ENCODE measurements around the gene FAM187B. TPM values are rescaled to one million over a fixed set of nuclear protein-coding genes. Genes with fewer than 3 reads are reported as not detected.

Gene FAM187B
- total RNA-seq (2021; ENCODE audit: unreplicated experiment) = not detected
- polyA plus RNA-seq (2012) = not detected in 2 replicates
- not detected for Bru-seq, nascent RNA
- percentile 13 among the genes with signal in this experiment for BruChase-seq, experiment 1, labeled RNA remaining after a 6-hour chase
- percentile 16 among the genes with signal in this experiment for BruChase-seq, experiment 2, labeled RNA remaining after a 2-hour chase
- long read RNA-seq = 0 reads

DNA sequence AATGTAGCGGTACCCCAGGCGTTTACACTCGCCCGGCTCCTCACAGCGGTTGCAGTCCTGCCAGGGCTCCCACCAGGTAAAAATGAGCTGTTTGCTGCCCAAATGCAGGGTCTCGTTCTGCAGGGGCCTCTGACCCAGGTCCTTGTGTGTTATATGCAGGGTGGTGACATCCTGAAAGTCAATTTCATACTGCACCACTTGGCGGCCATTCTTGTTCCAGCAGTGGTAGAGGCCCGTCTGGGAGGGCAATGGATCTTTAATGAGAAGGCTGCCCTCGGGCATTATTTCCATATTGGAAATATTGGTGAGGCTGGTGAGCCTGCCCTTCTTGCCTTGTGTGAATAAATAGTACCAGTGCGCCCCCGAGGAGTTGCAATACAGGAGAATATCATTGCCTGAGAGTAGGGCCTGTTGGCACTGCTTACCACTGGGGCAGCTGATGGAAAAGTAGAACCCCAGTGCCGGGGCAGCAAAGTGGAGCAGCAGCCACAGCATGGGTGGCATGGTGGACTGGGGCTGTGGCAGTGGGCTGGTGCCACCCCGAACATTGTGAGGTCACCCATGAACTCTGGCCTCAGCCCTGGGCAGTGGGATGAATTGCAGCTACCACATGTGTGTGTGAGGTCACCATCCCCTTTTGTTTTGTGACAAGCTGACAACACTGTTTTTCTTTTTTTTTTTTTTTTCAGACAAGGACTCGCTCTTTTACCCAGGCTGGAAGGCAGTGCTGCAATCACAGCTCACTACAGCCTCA, at the start of gene FAM187B:
Gene FAM187B (minus strand): TSS at position 563 of the 754 bp plus-strand sequence. CDS start 59 bp downstream, at position 504.
- ATAC-seq (no peak), DNase-seq (ENCODE audit: low read depth, low spot score) (no peak)
- intact Hi-C loops (cut with micrococcal nuclease) = no loop called here
- H3K9me2 ChIP-seq (ENCODE audit: insufficient read depth) = no peaks in the 10 kb centered on the region
- no peaks in the 10 kb centered on the region for H4K20me1 ChIP-seq (ENCODE audit: insufficient read depth)
- TF ChIP-seq EZH2phosphoT487 (IDR thresholded peaks at IDR 0.05; ENCODE audit: borderline replicate concordance) = no peak
- no peaks in the 10 kb centered on the region for H3K27me3 ChIP-seq (ENCODE audit: insufficient read depth, low read length)
- no peak within 1 kb of the TSS for H2AFZ ChIP-seq (ENCODE audit: low read depth, low read length, poor library complexity, severe bottlenecking)
- peaks cover 6 to 10% of the 10 kb centered on the region in 2 experiments; a peak in 3 of 4 replicates for H3K4me1 ChIP-seq (ENCODE audit: control insufficient read depth in 1 of 2, insufficient read depth in 2 of 2, low read length in 2 of 2)
- no TSS peak for BruUV-seq (replicated peaks)
- no peak within 1 kb of the TSS for H3K4me2 ChIP-seq (ENCODE audit: low read length)
- no peaks in the 10 kb centered on the region for H3K79me2 ChIP-seq (ENCODE audit: insufficient read depth, low read length)
- POLR2A ChIA-PET = no interaction called here
- H3K9ac ChIP-seq (ENCODE audit: low read length) = no peak within 1 kb of the TSS
- H3K9me3 ChIP-seq (ENCODE audit: control insufficient read depth in 1 of 2, insufficient read depth in 1 of 2, low read depth in 1 of 2, low read length in 2 of 2) = no peaks in the 10 kb centered on the region
- H3K4me3 ChIP-seq (replicated peaks in 1 of 2; ENCODE audit: low read depth in 1 of 2, low read length in 2 of 2) = no peak within 1 kb of the TSS
- RAD21 ChIA-PET (ENCODE audit: low non-redundant PET in 1 of 2, low total read pairs in 2 of 2, uncharacterized antibody in 2 of 2, unreplicated experiment in 2 of 2) = interaction anchor here in 1 of 2 experiments (0.7 kb wide), 1 partner anchor 87 kb away, joined by 5 read pairs; no protein-coding TSS in a partner anchor
- H3K36me3 ChIP-seq (ENCODE audit: control insufficient read depth in 1 of 2, insufficient read depth in 2 of 2, low read length in 2 of 2) = no peaks in the 10 kb centered on the region
- CTCF ChIA-PET = no interaction called here
- no peak within 1 kb of the TSS for H3K27ac ChIP-seq (ENCODE audit: low read depth, low read length)

DNA sequence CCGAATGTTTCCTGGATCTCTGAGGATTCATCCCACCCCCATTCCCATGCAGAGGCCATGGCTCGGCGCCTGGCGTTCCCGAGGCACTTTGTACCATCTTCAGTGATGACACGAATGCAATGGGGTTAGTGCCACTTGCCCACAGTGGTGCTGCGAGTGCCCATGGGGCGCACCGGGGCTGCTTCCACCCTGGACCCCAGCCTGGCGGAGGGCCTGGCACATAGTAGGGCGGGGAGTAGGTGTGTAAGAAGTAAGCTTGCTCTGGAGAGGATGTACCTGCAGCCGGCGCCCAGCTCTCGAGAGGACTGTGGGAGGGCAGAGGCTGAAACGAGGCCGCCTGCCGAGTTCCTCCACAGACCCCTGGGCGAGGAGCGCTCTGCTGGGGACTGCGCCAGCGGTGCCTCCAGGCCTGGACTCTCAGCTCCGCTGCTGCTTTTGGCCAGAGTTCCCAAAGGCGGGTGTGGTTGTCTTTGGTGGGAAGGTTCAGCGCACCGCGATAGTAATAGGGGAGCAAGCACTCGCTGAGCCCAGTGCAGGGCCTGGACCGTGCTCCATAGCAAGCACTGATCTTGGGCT, 48.3 kb upstream of the FAM187B start:
- Histone ChIP-seq H3K27ac (ENCODE audit: low read depth, low read length) (no peak overlapping the region), H3K9ac (ENCODE audit: low read length) (no peak overlapping the region), H2AFZ (ENCODE audit: low read depth, low read length, poor library complexity, severe bottlenecking) (no peak overlapping the region), H3K4me1 (ENCODE audit: control insufficient read depth in 1 of 2, insufficient read depth in 2 of 2, low read length in 2 of 2) (no peaks in the 10 kb centered on the region), H3K36me3 (ENCODE audit: control insufficient read depth in 1 of 2, insufficient read depth in 2 of 2, low read length in 2 of 2) (peaks cover 0 to 6% of the 10 kb centered on the region in 2 experiments; a peak in 3 of 4 replicates), H3K9me3 (ENCODE audit: control insufficient read depth in 1 of 2, insufficient read depth in 1 of 2, low read depth in 1 of 2, low read length in 2 of 2) (no peaks in the 10 kb centered on the region), H3K4me3 (replicated peaks in 1 of 2; ENCODE audit: low read depth in 1 of 2, low read length in 2 of 2) (no peak overlapping the region), H4K20me1 (ENCODE audit: insufficient read depth) (no peaks in the 10 kb centered on the region), H3K27me3 (ENCODE audit: insufficient read depth, low read length) (no peaks in the 10 kb centered on the region), H3K4me2 (ENCODE audit: low read length) (no peak overlapping the region), H3K79me2 (ENCODE audit: insufficient read depth, low read length) (no peaks in the 10 kb centered on the region), H3K9me2 (ENCODE audit: insufficient read depth) (no peaks in the 10 kb centered on the region)
- intact Hi-C loops (cut with micrococcal nuclease) = no loop called here
- no TSS peak for BruUV-seq (replicated peaks)
- TF ChIP-seq SRF (IDR thresholded peaks at IDR 0.05; ENCODE audit: low read depth) (no peak), YY1 (IDR thresholded peaks at IDR 0.05; ENCODE audit: extremely low read depth, insufficient replicate concordance, low read depth, low read length) (no peak), FOSL1 (IDR thresholded peaks at IDR 0.05; ENCODE audit: low read depth) (no peak)
- ChIA-PET CTCF (no interaction called here), POLR2A (no interaction called here), RAD21 (ENCODE audit: low non-redundant PET in 1 of 2, low total read pairs in 2 of 2, uncharacterized antibody in 2 of 2, unreplicated experiment in 2 of 2) (no interaction called here)
- DNase-seq (ENCODE audit: low read depth, low spot score) = no peak
- ATAC-seq = no peak

Data from HCT116 (cell line).